Measurements from ENCODE around the gene CEL.

CEL gene

DNA sequence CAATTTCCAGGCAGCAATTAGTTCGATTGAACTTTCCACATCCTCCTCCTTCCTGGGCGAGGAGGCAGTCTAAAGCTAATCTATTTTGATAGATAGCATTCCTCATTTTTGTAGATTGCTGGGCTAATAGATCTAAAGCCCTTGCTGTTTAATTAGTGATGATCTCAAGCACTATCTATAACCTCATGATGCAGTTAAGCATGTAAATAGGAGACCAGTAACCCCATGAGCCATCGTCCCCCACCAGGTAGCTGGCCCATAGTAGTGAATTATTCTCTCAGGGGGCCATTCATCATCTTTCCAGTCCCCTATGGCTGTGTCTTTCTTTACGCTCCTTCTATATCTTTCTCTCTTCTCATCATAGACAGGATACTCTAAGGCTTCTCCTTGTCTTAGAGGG is 14.9 kb downstream of the CEL start:
- TF ChIP-seq, protein P1, sequence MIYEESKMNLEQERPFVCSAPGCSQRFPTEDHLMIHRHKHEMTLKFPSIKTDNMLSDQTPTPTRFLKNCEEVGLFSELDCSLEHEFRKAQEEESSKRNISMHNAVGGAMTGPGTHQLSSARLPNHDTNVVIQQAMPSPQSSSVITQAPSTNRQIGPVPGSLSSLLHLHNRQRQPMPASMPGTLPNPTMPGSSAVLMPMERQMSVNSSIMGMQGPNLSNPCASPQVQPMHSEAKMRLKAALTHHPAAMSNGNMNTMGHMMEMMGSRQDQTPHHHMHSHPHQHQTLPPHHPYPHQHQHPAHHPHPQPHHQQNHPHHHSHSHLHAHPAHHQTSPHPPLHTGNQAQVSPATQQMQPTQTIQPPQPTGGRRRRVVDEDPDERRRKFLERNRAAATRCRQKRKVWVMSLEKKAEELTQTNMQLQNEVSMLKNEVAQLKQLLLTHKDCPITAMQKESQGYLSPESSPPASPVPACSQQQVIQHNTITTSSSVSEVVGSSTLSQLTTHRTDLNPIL (CRISPR knock-in tag; IDR thresholded peaks at IDR 0.05; ENCODE audit: low read depth) = no peak
- TF ChIP-seq ZC3H10 (CRISPR knock-in tag; IDR thresholded peaks at IDR 0.05) = no peak
- TF ChIP-seq, protein P2, sequence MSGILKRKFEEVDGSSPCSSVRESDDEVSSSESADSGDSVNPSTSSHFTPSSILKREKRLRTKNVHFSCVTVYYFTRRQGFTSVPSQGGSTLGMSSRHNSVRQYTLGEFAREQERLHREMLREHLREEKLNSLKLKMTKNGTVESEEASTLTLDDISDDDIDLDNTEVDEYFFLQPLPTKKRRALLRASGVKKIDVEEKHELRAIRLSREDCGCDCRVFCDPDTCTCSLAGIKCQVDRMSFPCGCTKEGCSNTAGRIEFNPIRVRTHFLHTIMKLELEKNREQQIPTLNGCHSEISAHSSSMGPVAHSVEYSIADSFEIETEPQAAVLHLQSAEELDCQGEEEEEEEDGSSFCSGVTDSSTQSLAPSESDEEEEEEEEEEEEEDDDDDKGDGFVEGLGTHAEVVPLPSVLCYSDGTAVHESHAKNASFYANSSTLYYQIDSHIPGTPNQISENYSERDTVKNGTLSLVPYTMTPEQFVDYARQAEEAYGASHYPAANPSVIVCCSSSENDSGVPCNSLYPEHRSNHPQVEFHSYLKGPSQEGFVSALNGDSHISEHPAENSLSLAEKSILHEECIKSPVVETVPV (CRISPR knock-in tag; IDR thresholded peaks at IDR 0.05) = no peak
- TF ChIP-seq SNAI2 (CRISPR knock-in tag; IDR thresholded peaks at IDR 0.05) = no peak
- TF ChIP-seq, protein P3, sequence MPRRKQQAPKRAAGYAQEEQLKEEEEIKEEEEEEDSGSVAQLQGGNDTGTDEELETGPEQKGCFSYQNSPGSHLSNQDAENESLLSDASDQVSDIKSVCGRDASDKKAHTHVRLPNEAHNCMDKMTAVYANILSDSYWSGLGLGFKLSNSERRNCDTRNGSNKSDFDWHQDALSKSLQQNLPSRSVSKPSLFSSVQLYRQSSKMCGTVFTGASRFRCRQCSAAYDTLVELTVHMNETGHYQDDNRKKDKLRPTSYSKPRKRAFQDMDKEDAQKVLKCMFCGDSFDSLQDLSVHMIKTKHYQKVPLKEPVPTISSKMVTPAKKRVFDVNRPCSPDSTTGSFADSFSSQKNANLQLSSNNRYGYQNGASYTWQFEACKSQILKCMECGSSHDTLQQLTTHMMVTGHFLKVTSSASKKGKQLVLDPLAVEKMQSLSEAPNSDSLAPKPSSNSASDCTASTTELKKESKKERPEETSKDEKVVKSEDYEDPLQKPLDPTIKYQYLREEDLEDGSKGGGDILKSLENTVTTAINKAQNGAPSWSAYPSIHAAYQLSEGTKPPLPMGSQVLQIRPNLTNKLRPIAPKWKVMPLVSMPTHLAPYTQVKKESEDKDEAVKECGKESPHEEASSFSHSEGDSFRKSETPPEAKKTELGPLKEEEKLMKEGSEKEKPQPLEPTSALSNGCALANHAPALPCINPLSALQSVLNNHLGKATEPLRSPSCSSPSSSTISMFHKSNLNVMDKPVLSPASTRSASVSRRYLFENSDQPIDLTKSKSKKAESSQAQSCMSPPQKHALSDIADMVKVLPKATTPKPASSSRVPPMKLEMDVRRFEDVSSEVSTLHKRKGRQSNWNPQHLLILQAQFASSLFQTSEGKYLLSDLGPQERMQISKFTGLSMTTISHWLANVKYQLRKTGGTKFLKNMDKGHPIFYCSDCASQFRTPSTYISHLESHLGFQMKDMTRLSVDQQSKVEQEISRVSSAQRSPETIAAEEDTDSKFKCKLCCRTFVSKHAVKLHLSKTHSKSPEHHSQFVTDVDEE (CRISPR knock-in tag; IDR thresholded peaks at IDR 0.05) = no peak
- TF ChIP-seq BACH2 (CRISPR knock-in tag; IDR thresholded peaks at IDR 0.05; ENCODE audit: borderline replicate concordance) = no peak
- ATAC-seq = no peak

DNA sequence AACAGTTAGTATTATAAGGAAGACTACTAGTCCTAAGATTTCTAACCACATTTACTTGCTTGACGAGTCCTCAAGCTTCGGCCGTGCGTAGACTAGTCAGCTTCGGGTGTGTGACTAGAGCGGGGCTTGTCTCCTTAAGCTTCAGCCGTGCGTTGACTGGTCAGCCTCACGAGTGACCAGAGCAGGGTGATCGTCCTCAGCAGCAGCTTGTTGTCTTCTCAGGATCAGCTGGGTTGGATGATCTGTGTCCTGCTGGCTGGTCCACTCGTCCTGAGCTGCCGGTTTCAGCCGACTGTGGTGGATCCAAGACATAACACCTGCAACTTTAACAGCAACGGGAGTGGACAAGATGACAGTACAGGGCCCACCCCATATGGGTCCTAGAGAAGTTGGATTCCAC is 16.7 kb downstream of the CEL start:
- ATAC-seq = no peak
- TF ChIP-seq ZC3H10 (CRISPR knock-in tag; IDR thresholded peaks at IDR 0.05) (no peak), ESRRG (CRISPR knock-in tag; IDR thresholded peaks at IDR 0.05) (no peak), ZFP30 (CRISPR knock-in tag; IDR thresholded peaks at IDR 0.05) (no peak), ZNF565 (CRISPR knock-in tag; conservative IDR thresholded peaks at IDR 0.05; ENCODE audit: low read depth) (no peak), ARNTL (CRISPR knock-in tag; IDR thresholded peaks at IDR 0.05; ENCODE audit: borderline replicate concordance, low read depth) (no peak), OSR1 (CRISPR knock-in tag; IDR thresholded peaks at IDR 0.05) (no peak), TCF4 (CRISPR knock-in tag; IDR thresholded peaks at IDR 0.05; ENCODE audit: borderline replicate concordance) (no peak)
- TF ChIP-seq, protein P4, sequence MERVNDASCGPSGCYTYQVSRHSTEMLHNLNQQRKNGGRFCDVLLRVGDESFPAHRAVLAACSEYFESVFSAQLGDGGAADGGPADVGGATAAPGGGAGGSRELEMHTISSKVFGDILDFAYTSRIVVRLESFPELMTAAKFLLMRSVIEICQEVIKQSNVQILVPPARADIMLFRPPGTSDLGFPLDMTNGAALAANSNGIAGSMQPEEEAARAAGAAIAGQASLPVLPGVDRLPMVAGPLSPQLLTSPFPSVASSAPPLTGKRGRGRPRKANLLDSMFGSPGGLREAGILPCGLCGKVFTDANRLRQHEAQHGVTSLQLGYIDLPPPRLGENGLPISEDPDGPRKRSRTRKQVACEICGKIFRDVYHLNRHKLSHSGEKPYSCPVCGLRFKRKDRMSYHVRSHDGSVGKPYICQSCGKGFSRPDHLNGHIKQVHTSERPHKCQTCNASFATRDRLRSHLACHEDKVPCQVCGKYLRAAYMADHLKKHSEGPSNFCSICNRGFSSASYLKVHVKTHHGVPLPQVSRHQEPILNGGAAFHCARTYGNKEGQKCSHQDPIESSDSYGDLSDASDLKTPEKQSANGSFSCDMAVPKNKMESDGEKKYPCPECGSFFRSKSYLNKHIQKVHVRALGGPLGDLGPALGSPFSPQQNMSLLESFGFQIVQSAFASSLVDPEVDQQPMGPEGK (CRISPR knock-in tag; IDR thresholded peaks at IDR 0.05; ENCODE audit: borderline replicate concordance) = no peak
- TF ChIP-seq, protein P2 (CRISPR knock-in tag; IDR thresholded peaks at IDR 0.05) = no peak
- TF ChIP-seq, protein P1 (CRISPR knock-in tag; IDR thresholded peaks at IDR 0.05; ENCODE audit: low read depth) = no peak

DNA sequence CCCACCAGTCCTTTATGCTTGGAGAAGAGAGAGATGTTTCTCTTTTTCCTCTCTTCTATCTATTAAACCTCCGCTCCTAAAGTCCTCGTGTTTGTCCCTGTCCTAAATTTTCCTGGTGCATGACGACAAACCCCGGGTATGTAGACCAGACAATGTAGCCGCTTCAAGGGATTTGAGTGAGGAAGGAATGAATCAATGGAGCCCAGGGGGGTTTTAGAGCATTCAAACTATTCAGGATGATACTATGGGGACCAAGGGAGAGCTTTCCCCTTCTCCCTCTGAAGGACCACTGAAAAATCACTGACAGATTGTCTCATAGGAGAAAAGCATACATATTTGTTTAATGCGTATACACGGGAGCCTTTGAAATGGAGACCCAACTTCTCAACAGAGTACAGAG is 18.4 kb downstream of the CEL start:
- no peak for ATAC-seq
- no peak for TF ChIP-seq ARNTL (CRISPR knock-in tag; IDR thresholded peaks at IDR 0.05; ENCODE audit: borderline replicate concordance, low read depth)
- TF ChIP-seq, protein P2 (CRISPR knock-in tag; IDR thresholded peaks at IDR 0.05) = no peak
- TF ChIP-seq PPARA (CRISPR knock-in tag; IDR thresholded peaks at IDR 0.05; ENCODE audit: borderline replicate concordance) = no peak
- no peak for TF ChIP-seq ISL1 (CRISPR knock-in tag; IDR thresholded peaks at IDR 0.05)
- no peak for TF ChIP-seq ESRRG (CRISPR knock-in tag; IDR thresholded peaks at IDR 0.05)
- TF ChIP-seq, protein P1 (CRISPR knock-in tag; IDR thresholded peaks at IDR 0.05; ENCODE audit: low read depth) = no peak
- no peak for TF ChIP-seq SNAI2 (CRISPR knock-in tag; IDR thresholded peaks at IDR 0.05)
- TF ChIP-seq ZNF565 (CRISPR knock-in tag; conservative IDR thresholded peaks at IDR 0.05; ENCODE audit: low read depth) = no peak
- no peak for TF ChIP-seq ZC3H10 (CRISPR knock-in tag; IDR thresholded peaks at IDR 0.05)
- TF ChIP-seq, protein P5, sequence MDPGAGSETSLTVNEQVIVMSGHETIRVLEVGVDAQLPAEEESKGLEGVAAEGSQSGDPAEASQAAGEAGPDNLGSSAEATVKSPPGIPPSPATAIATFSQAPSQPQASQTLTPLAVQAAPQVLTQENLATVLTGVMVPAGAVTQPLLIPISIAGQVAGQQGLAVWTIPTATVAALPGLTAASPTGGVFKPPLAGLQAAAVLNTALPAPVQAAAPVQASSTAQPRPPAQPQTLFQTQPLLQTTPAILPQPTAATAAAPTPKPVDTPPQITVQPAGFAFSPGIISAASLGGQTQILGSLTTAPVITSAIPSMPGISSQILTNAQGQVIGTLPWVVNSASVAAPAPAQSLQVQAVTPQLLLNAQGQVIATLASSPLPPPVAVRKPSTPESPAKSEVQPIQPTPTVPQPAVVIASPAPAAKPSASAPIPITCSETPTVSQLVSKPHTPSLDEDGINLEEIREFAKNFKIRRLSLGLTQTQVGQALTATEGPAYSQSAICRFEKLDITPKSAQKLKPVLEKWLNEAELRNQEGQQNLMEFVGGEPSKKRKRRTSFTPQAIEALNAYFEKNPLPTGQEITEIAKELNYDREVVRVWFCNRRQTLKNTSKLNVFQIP (CRISPR knock-in tag; IDR thresholded peaks at IDR 0.05; ENCODE audit: borderline replicate concordance, low read depth) = no peak
- TF ChIP-seq ZFP30 (CRISPR knock-in tag; IDR thresholded peaks at IDR 0.05) = no peak
- no peak for TF ChIP-seq ZFP3 (CRISPR knock-in tag; IDR thresholded peaks at IDR 0.05)
- no peak for TF ChIP-seq ZNF8 (CRISPR knock-in tag; IDR thresholded peaks at IDR 0.05)
- no peak for TF ChIP-seq TOX (CRISPR knock-in tag; IDR thresholded peaks at IDR 0.05; ENCODE audit: borderline replicate concordance)

Data from SK-N-SH treated with all-trans-retinoic acid at 6 μM for 48 hours (cell line).